Stimulated activated naive B cell treated with anti-CD40 and anti-IgM and Interleukin-4, amounts not matched to agents 10 μg/mL and 1 μg/mL and 100 μg/mL, for 72 hours (primary cell): ENCODE measurements around the gene TRIM40.
A peak's percentile ranks its signal among the peaks of the same experiment; 100 is the strongest.

Experiments used
- ATAC-seq, 2 donors: fragments of 150-1000 bp; cut with Tn5 transposase; replicated peaks; 2 replicates each; pipeline ENCODE4 v1.10.0; 2021; ENCODE audit warnings: moderate library complexity in 1 of 2
- DNase-seq: peaks from one replicate; pipeline ENCODE4 v3.0.0; 2021
- H3K27ac Mint-ChIP-seq: one replicate; pipeline ENCODE4 v1.8.0; 2022; ENCODE audit warnings: mild to moderate bottlenecking, mixed read lengths
- H3K27me3 Mint-ChIP-seq, 2 donors: one replicate each; pipeline ENCODE4 v1.8.0; 2022; ENCODE audit warnings: mixed read lengths in 2 of 2
- H3K36me3 Mint-ChIP-seq, 2 donors: one replicate each; pipeline ENCODE4 v1.8.0; 2022; ENCODE audit warnings: mixed read lengths in 2 of 2, mild to moderate bottlenecking in 1 of 2
- H3K4me1 Mint-ChIP-seq, 2 donors: one replicate each; pipeline ENCODE4 v1.8.0; 2022; ENCODE audit warnings: mixed read lengths in 2 of 2, mild to moderate bottlenecking in 1 of 2
- H3K4me3 Mint-ChIP-seq, 2 donors: one replicate each; pipeline ENCODE4 v1.8.0; 2022; ENCODE audit warnings: mild to moderate bottlenecking in 2 of 2, mixed read lengths in 2 of 2, moderate library complexity in 1 of 2
- H3K9me3 Mint-ChIP-seq, 2 donors: one replicate each; pipeline ENCODE4 v1.8.0; 2022; ENCODE audit warnings: mixed read lengths in 2 of 2, mild to moderate bottlenecking in 1 of 2

The TRIM40 gene

DNA sequence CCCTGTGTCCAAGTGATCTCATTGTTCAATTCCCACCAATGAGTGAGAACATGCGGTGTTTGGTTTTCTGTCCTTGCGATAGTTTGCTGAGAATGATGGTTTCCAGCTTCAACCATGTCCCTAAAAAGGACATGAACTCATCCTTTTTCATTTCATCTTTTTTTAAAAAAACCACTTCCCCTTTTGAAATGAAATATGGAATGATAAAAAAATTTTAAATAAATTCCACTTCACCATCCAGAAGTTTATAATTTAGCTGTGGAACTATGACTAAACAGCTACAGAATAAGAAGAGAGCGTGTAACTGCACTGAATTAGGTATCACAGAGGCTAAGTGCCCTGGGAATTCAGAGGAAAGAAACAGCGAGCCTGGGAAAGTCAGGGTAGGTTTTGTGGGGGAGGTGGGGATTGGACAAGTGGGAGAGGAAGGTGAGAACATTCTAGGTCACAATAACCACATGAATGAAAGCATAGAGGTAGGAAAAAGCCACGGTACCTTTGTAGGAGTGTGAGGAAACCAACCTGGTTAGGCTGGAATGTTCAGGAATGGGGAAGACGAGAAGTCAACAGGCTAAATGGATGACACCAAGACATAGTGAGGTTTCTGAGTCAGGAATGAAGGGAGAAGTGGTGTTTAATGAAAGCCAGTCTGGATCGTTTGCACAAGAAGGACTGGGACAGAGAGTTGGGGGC is 14.1 kb downstream of the TRIM40 start:
- Mint-ChIP-seq H3K27me3 (peaks cover 41 to 63% of the 10 kb centered on the region in 2 donors), H3K27ac (no peak overlapping the region), H3K36me3 (no peaks in the 10 kb centered on the region), H3K4me1 (peaks cover 0 to 5% of the 10 kb centered on the region in 2 donors), H3K4me3 (no peak overlapping the region), H3K9me3 (no peaks in the 10 kb centered on the region)
- ATAC-seq, result no peak
- DNase-seq, result no peak

DNA sequence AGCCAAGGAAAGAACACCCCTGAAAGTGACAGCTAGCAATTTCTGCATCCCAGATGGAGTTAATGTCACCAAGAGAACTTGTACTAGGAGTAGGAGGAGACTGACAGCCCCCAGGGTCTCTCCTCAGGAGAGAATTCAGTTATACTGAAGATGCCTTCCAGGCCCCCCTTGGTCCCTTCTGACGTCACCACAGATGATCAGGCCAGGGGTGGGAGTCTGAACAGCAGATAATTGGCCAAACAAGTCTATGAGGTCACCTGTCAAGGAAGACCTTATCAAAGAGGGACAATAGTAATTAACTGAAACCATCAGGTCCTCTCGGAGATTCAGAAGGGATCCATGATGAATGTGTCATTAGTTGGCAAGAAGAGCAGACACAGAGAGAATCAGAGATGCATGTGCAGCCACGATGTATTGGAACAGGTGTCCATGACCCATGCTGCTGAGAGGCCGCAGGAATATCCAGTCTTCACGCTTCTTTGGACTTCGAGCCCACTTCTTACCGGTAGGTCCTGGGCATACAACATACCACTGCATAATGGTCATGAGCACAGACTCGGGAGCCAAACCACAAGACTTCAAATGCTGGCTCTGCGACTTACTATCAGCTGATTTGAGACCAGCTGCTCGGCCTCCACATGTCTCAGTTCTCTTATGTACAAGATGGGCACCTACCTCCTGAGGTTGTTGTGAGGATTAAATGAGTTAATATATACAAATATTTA is 14.9 kb downstream of the TRIM40 start:
- no peak overlapping the region for H3K4me3 Mint-ChIP-seq
- H3K9me3 Mint-ChIP-seq, result no peaks in the 10 kb centered on the region
- H3K27me3 Mint-ChIP-seq, result peaks cover 40 to 63% of the 10 kb centered on the region in 2 donors
- H3K36me3 Mint-ChIP-seq, result no peaks in the 10 kb centered on the region
- DNase-seq (no peak), ATAC-seq (no peak)
- H3K4me1 Mint-ChIP-seq, result peaks cover 0 to 5% of the 10 kb centered on the region in 2 donors
- no peak overlapping the region for H3K27ac Mint-ChIP-seq

DNA sequence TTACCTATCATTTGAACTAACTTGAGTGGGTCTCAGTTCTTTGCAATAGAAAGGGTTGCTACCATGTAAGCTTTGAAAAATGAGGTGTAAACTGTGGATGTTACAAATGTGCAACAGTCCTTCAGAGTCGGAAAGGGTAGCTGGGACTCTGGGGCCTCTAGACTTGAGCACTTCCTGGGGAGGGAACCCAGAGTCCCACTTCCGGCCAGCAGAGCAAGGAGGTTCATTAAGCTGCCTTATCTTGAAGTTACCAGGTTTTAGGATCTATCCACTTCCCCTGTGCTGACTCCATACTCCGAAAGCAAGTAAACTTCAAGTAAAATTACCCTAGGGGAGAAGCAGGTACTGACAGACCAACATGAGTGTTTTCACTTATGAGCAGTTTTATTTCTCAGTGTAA is 15.6 kb downstream of the TRIM40 start:
- no peaks in the 10 kb centered on the region for H3K36me3 Mint-ChIP-seq

DNA sequence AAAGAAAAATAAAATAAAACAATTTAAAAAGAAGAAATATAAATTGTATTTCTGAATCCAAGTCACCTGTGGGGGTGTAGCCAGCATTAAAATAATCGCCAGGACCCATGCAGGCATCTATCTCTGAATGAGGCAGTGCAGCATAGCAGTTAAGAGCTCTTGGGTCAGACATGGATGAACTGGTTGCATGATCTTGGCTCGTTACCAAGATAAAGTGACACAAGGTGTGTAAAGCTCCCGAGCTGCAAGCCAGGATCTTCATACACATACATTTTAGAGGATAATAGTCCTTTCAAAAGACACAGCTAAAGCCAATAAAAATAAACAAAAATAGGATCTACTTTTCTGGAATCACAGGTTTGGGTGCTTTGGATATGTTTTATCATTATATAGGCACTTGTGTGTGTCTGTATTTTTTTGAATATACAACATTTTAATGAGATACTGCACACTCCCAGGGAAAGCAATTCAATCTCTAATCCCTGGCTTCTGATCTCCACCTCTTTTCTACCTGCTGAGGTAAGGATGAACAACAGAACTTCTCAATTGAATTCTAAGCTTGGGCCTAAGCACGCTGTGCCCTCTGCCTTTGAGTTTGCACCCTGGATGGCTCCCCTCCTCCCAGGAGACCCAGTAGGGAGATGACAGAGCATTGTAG is 16.2 kb downstream of the TRIM40 start:
- Mint-ChIP-seq H3K36me3 (no peaks in the 10 kb centered on the region), H3K4me1 (peaks cover 0 to 5% of the 10 kb centered on the region in 2 donors), H3K27ac (no peak overlapping the region), H3K4me3 (no peak overlapping the region), H3K9me3 (no peaks in the 10 kb centered on the region), H3K27me3 (peaks cover 42 to 59% of the 10 kb centered on the region in 2 donors)
- ATAC-seq, result no peak
- no peak for DNase-seq

More for the DNA sequence above, 15.6 kb downstream of the TRIM40 start:
- no peak overlapping the region for H3K4me3 Mint-ChIP-seq
- DNase-seq (no peak), ATAC-seq (no peak)
- H3K27ac Mint-ChIP-seq, result no peak overlapping the region
- no peaks in the 10 kb centered on the region for H3K9me3 Mint-ChIP-seq
- peaks cover 0 to 5% of the 10 kb centered on the region in 2 donors for H3K4me1 Mint-ChIP-seq
- H3K27me3 Mint-ChIP-seq, result peaks cover 42 to 64% of the 10 kb centered on the region in 2 donors

DNA sequence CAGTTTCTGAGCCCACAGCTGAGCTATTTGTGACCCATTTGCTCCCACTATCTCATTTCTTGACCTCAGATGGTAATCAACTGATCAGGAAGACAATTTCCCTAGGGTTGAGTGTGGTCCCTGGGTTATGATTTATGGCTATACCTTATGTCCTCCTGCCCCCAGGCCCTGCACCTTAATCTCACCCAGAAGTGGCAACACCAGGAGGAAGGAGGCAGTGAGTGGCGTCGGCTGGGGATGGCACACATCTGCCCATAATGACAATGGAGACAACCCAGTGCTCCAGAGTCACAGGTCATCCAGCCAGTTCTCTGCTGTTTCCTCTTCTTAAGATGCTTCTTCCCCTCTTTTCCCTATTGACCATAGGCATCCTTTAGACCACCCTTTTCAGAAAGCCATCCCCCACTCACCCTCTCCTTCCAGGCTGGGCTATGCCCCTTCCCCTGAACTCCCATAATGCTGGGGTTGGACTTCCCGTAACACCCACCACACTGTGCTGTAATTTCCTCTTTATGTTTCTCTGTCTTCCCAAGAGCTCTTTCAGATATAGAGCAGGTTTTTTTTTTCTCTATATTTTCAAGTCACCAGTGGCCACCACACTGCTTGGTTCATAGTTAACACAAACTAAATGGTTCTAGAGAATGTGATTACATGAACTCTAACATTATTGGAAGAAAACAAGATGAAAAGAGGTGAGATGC is 17.1 kb downstream of the TRIM40 start:
- no peak overlapping the region for H3K27ac Mint-ChIP-seq
- H3K4me1 Mint-ChIP-seq, result peaks cover 4 to 9% of the 10 kb centered on the region in 2 donors
- peaks cover 38 to 51% of the 10 kb centered on the region in 2 donors for H3K27me3 Mint-ChIP-seq
- DNase-seq, result no peak
- no peaks in the 10 kb centered on the region for H3K36me3 Mint-ChIP-seq
- H3K9me3 Mint-ChIP-seq, result no peaks in the 10 kb centered on the region
- no peak for ATAC-seq
- H3K4me3 Mint-ChIP-seq, result no peak overlapping the region

DNA sequence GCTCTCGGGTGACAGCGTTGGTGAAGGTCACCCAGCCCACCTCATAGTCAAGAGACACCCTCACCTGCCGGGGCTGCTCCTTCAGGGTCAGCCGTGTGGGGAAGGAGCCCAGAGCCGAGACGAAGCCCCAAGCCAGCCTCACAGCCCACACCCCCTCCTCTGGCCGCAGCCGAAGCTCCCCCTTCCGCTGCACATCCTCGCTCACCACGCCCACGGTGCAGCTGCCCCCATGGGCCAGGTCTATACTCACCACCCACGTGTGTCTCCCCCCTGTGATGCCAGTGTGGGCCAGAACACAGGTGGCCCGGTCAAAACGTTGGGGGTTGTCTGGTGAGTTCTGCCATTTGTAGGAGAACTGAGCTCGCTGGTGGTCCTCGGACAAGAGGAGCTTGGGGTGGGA is 18.1 kb downstream of the TRIM40 start:
- no peaks in the 10 kb centered on the region for H3K9me3 Mint-ChIP-seq
- no peaks in the 10 kb centered on the region for H3K36me3 Mint-ChIP-seq
- H3K27ac Mint-ChIP-seq, result no peak overlapping the region
- peaks cover 11 to 15% of the 10 kb centered on the region in 2 donors for H3K4me1 Mint-ChIP-seq
- H3K27me3 Mint-ChIP-seq, result peaks cover 42 to 54% of the 10 kb centered on the region in 2 donors
- no peak for ATAC-seq
- DNase-seq, result no peak
- H3K4me3 Mint-ChIP-seq, result no peak overlapping the region

DNA sequence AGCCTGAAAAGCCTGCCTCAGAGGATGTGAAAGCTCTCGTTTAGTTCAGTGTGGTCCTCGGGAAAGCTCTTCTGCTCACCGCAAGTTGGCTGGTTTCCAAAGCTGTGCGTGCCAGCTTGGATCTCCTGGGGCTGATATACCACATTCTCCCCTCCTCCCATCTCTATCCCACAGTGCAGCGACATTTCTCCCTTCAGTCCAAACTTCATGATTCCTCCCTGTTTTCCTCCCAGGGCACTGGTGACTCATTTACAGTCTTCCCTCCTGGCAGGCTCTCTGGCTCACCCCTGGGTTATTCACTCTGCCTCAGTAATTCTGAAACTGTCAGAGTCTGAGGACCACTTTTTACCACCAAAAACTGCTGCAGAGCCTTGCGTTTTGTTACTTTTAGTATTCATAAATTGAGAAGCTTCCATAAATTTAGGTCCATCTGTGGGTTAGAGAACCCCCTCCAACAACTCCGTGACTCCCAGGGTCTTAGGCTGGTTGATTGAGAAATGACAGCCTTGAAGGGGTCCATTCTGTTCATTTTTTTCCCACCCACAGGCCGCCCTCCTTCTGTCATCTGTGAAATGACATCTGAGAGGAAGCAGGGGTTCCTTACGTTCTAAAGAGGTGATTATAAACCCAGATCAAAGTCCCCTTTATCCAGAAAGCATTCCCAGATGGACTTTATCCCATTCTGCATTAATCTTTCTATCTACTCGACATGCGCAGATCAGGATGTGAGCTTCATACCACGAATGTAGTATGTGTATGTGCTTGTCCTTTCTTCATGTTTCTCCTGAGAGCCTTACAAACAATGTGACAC is 19.0 kb downstream of the TRIM40 start:
- no peak overlapping the region for H3K27ac Mint-ChIP-seq
- no peaks in the 10 kb centered on the region for H3K36me3 Mint-ChIP-seq
- no peak for ATAC-seq
- peaks cover 11 to 15% of the 10 kb centered on the region in 2 donors for H3K4me1 Mint-ChIP-seq
- no peak overlapping the region for H3K4me3 Mint-ChIP-seq
- no peak for DNase-seq
- peaks cover 47 to 57% of the 10 kb centered on the region in 2 donors for H3K27me3 Mint-ChIP-seq
- H3K9me3 Mint-ChIP-seq, result no peaks in the 10 kb centered on the region

DNA sequence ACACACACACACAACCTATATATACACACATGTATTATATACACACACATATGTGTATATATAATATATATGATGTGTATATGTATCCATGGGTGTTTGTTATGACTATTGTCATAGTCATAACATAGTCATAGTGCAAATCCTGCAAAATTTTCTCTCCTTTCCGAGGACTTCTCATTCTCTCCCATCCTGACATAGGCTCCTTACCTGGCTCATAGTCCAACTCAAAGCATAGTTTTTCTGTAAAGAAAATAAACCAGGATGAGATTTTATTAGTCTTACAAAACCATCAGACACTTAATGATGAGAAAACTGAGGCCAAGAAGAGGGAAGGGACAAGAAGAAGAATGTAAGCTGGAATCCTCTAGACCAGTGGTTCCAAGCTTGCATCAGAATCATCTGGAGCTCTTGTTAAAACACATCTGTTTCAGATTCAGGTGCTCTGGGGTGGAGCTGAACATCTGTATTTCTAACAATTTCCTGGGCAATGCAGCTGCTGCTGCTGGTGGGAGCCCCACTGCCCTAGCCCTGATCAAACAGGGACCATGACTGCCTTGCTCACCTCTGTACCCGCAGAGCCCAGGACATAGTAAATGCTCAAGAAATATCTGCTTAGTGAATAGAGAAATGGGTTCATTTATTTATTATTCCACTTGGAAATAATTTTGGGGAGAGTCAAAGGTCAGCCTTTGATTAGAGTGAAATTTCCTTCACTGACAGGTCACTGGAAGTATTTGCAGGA is 19.8 kb downstream of the TRIM40 start:
- DNase-seq, result no peak
- Mint-ChIP-seq H3K27ac (no peak overlapping the region), H3K36me3 (no peaks in the 10 kb centered on the region), H3K9me3 (no peaks in the 10 kb centered on the region), H3K27me3 (peaks cover 49 to 57% of the 10 kb centered on the region in 2 donors), H3K4me1 (peaks cover 11% of the 10 kb centered on the region in 2 donors), H3K4me3 (no peak overlapping the region)
- no peak for ATAC-seq

DNA sequence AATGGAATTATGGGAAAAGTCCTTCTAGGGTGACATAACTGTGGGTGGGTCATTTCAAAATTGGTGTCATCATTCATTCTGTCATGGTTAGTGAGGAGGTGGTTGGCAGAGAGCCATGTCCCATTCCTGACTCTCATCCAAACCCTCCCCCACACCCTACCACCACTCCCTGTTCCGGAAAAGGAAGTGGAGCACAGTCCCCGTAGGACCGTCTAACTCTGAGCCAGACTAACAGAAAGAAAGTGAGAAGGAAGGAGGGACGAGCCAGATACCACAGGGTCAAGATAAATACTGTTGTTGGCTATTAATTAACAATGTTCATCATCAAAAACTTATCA is 20.3 kb downstream of the TRIM40 start:
- Mint-ChIP-seq H3K4me1 (peaks cover 11% of the 10 kb centered on the region in 2 donors), H3K4me3 (no peak overlapping the region), H3K27ac (no peak overlapping the region), H3K36me3 (no peaks in the 10 kb centered on the region), H3K27me3 (peaks cover 53% of the 10 kb centered on the region in 2 donors), H3K9me3 (no peaks in the 10 kb centered on the region)
- no peak for ATAC-seq
- no peak for DNase-seq

DNA sequence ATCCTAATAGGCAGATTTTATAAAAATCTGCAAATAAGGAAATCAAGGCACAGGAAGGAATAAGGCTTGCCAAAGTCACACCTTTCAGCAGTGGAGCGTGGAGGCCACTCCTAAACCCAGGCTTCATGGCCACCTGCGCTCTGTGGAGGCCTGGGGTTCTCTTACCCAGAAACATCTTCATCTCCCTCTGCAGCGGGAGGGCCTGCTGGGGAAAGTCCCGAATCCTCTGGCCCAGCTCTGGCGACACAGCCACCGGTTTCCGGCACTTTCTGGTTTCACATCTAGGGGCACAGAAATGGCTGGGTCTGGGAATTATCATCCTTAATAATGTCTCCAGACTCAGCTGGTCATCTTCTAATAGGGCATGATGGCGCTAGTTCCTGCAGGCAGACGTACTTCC is 20.8 kb downstream of the TRIM40 start:
- H3K9me3 Mint-ChIP-seq, result no peaks in the 10 kb centered on the region
- H3K36me3 Mint-ChIP-seq, result no peaks in the 10 kb centered on the region
- H3K4me1 Mint-ChIP-seq, result peaks cover 11% of the 10 kb centered on the region in 2 donors
- H3K27ac Mint-ChIP-seq, result no peak overlapping the region
- peaks cover 53% of the 10 kb centered on the region in 2 donors for H3K27me3 Mint-ChIP-seq
- DNase-seq (no peak), ATAC-seq (no peak)
- H3K4me3 Mint-ChIP-seq, result no peak overlapping the region

DNA sequence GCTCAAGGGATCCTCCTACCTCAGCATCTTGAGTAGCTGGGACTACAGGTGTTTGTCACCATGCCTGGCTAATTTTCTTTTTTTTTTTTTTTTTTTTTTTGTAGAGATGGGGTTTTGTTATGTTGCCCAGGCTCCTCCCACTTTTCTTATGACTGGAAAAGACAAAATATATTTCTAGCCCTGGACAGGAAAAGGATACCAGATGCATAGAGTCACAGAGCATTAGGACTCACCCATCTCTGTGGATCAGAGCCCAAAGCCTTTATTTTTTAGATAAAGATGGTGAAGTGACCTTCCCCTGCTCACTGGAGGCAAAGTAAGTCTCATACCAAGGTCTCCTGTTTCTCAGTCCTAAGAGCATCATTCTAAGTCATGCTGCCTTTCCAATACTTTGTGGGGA is 21.6 kb downstream of the TRIM40 start:
- H3K27me3 Mint-ChIP-seq, result peaks cover 53% of the 10 kb centered on the region in 2 donors
- H3K9me3 Mint-ChIP-seq, result no peaks in the 10 kb centered on the region
- no peak overlapping the region for H3K27ac Mint-ChIP-seq
- no peak overlapping the region for H3K4me3 Mint-ChIP-seq
- H3K4me1 Mint-ChIP-seq, result peaks cover 11% of the 10 kb centered on the region in 2 donors
- ATAC-seq (peak; percentile 19 to 23), DNase-seq (no peak)
- H3K36me3 Mint-ChIP-seq, result no peaks in the 10 kb centered on the region

DNA sequence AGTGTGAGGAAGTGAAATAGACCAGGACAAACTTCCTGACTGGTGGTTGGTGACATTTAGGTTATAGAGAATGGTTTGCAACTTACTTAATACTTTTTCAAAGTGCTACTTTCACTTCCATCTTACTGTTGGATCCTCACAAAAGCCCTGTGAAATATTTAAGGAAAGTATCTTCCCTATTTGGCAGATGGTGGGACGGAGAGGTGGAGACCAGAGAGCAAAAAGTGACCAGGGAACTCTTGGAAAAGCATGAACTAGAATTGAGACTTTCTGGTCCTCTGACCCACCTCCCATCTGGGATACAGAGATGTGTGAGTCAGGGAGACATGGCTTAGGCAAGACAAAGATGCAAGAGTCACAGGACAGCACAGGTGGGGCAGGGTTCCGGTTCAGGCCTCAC is 22.1 kb downstream of the TRIM40 start:
- H3K27me3 Mint-ChIP-seq, result peaks cover 50 to 51% of the 10 kb centered on the region in 2 donors
- ATAC-seq (no peak), DNase-seq (no peak)
- H3K36me3 Mint-ChIP-seq, result no peaks in the 10 kb centered on the region
- no peak overlapping the region for H3K4me3 Mint-ChIP-seq
- no peak overlapping the region for H3K27ac Mint-ChIP-seq
- H3K4me1 Mint-ChIP-seq, result peaks cover 11% of the 10 kb centered on the region in 2 donors
- no peaks in the 10 kb centered on the region for H3K9me3 Mint-ChIP-seq

DNA sequence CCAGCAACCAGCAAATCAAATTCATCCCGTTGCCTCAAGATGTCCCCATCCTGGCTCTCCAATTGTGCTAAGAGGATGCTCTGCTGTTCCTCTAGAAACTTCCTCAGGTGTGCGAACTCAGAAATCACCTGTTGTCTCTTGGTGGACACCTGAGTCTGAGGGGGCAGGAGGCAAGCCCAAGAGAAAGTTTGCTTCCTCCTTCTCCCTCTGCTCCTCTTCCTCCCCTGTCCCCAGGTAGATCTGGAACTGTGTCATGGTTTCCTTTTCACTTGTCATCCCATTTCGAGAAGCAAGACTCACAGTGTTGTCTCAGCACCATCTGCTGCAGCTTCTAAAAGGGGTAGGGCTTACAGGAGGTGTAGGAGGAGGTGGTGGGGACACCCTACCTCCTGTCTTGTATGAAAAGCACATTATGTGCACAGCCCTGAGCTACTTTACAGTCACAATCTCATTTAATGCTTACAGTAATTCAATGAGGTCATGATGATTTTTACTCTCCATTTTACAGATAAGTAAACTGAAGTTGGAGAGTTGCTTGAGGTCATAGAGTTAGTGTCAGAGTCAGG is 22.6 kb downstream of the TRIM40 start:
- no peak for ATAC-seq
- Mint-ChIP-seq H3K4me3 (no peak overlapping the region), H3K27me3 (peaks cover 46 to 48% of the 10 kb centered on the region in 2 donors), H3K27ac (no peak overlapping the region), H3K9me3 (no peaks in the 10 kb centered on the region), H3K36me3 (no peaks in the 10 kb centered on the region), H3K4me1 (peaks cover 9 to 11% of the 10 kb centered on the region in 2 donors)
- DNase-seq, result no peak
